Inflammatory macrophage treated with lipopolysaccharide for 1 hour (primary cell): ENCODE data around the gene KCNMB4.
"Not testable (repeated sequence)": the region's sequence is repeated elsewhere in the genome, so short reads cannot be mapped to it uniquely, and the experiment has no call there.

ENCODE experiments used
- DNase-seq, 2 donors: peaks; one replicate each; pipeline ENCODE4 v3.0.0-alpha.2; 2020 to 2022

Gene KCNMB4

DNA sequence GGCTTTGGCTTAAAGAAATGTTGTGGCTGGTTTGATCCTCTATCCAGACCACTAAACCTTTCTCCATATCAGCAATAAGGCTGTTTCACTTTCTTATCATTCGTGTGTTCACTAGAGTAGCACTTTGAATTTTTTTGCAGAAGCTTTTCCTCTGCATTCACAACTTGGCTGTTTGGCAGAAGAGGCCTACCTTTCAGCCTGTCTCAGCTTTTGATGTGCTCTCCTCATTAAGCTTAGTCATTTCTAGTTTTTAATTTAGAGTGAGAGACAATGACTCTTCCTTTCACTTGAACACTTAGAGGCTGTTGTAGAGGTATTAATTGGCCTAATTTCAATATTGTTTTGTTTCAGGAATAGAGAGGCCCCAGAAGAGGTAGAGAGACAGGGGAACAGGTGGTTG is 13.8 kb downstream of the KCNMB4 start:
- DNase-seq: no peak

DNA sequence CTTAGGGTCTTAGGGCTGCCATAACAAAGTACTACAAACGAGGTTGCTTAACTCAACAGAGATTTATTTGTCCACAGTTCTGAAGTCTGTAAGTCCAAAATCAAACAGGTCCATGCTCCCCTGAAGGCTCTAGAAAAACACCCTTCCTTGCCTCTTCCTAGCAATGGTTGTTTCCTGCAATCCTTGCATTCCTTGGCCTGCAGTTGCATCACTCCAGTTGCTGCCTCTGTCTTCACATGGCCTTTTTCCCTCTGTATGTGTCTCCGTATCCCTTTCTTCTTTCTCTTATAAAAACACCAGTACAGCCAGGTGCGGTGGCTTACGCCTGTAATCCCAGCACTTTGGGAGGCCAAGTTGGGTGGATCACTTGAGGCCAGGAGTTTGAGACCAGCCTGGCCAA is 17.4 kb downstream of the KCNMB4 start:
- DNase-seq: no peak

DNA sequence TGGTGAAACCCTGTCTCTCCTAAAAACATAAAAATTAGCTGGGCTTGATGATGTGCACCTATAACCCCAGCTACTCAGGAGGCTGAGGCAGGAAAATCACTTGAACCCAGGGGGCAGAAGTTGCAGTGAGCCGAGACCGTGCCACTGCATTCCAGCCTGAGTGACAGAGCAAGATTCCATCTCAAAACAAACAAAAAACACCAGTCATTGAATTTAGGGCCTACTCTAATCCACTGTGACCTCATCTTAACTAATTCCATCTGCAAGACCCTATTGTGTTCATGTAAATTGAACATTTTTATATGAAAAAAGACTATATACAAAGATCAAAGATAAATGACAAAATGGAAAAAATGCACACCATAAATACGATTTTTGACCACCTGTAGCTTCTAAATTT is 17.8 kb downstream of the KCNMB4 start:
- no peak for DNase-seq

DNA sequence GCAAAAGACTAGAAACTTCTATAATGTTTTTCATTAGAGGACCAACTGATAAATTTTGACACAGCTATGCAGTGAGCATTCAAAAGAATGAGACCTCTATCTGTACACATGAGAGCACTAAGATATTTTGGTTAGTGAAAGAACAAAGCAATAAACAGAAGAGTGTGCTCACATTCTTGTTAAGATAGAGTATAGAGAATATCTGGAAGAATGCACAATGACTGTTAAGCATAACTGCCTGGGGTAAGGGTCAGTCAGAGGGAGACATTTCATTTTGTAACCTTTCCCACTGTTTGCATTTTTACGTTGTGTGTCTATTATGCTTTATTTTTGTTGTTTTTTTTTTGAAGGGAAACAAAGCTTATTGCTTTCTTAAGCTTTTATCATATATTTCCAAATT is 20.7 kb downstream of the KCNMB4 start:
- DNase-seq: no peak

DNA sequence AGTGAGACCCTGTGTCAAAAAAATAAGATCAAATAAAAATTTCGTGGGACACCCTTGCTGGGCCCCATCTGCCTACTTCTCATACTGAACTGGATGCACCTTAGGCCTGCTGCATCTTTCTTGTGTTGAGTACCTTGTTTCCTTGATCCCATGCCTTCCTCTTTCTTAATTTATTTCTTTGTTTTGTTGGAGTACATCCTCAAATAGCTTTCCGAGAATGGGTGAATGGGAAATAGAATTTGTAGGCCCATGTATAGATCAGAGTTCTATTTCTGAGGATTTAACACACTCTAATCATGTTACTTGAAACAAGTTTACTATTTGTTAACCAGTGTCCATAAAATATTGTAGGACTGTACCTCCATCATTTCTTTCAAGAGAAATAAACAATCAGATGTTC is 23.6 kb downstream of the KCNMB4 start:
- DNase-seq: no peak

DNA sequence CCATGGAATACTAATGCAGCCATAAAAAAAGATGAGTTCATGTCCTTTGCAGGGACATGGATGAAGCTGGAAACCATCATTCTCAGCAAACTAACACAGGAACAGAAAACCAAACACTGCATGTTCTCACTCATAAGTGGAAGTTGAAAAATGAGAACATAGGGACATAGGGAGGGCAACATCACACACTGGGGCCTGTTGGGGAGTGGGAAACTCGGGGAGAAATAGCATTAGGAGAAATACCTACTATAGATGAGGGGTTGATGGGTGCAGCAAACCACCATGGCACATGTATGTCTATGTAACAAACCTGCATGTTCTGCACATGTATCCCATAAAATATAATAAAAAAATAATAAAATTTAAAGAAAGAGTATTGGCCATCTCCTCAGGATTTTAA is 26.5 kb downstream of the KCNMB4 start:
- not testable (repeated sequence) for DNase-seq

DNA sequence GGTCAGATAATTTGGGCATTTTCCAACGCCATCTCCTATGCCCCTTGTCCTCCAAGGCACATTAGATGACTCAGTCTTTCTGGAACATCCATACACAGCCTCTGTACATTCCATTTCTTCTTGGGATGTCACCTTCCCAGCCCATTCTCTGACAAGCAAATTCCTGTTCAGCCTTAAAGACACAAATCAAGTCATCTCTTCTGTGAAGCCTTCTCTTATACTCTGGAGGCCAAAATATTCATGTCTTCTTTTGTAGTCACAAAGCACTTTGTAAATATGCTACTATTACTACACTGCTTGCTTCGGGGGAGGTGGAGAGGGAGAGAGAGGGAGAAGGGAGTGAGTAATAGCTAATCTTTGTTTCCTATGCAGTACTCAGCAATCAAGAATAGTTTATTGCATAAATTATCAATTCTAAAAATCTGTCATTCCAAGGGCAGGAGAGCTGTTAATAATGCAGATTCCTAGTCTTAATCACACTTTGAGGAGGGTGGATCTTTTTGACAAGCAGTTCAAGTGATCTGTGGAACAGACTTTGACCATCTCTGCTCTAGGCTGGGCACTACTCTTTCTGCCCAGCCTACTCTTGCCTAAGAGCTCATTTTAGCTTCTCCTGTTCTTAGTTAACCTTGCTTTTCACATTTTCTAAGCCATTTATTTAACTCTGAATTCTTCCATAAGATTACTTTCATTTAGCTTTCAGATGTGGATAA is 27.9 kb downstream of the KCNMB4 start:
- no peak for DNase-seq

DNA sequence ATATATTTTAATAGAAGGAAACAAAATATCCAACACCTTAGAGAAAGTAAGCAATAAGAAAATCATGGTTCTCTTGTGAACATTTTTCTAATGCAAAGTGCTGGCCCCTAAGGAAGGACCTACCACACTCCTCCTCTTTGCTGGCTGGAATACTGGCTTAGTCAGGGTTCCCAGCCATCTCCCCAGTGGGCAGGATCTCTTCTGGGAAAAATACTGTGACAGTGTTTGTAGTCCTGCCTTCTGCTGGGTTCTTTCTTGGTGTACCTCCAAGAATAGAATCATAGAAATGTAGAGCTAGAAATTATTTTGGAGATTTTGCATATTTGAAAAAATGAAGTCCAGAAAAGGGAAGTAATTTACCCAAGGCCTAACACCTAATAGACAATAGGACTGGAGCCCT is 31.9 kb downstream of the KCNMB4 start:
- DNase-seq: no peak

DNA sequence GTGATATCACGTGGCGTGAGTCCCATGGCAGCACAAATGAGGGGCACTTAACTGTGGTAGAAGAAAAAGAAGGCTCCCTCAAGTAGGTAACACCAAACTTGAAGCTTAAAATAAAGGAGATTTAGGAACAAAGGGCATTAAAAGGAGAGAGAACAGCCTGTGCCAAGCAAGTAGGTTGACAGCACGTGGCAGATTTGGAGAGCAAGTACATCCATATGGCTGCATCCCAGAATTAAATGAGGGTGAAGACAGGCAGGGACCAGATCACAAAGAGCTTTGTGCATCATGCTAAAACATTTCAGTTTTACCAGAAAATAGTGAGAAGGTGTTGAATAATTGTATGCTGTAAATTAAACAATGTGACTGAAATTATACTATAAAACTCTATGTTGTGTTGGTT is 32.8 kb downstream of the KCNMB4 start:
- DNase-seq: no peak

DNA sequence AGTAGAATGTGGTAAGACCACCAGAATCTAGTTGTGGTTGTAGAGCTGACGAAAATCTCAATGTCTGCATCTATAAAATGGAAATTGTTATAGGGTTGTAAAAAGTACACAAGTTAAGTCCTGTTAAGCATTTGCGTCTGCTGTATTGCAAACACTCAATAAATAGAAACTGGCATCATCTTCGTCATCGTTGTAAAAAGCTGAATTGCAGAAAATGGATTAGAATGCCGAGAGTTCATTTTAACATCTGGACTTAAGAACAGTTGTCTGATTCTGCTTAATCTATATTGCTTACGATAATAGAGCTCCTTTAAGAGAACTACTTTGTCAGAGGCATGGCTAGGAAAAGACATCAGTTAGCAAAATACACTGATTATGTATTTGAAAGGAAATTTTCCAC is 33.2 kb downstream of the KCNMB4 start:
- DNase-seq: no peak

DNA sequence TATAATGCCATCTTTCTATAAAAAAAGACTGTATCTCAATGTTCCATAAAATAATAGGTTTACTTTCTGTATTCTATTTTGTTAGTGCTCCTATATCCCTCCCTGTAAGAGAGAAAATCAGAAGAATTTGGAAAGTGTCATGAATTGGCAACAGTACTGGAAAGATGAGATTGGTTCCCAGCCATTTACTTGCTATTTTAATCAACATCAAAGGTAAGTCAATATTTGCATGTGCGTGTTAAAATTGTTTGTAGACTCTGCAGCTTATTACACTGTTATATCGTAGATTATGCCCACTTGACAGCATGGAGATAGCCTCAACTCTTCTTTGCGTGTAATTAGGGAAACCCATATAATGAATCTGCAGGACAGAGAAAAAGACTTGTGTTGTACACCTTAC is 34.0 kb downstream of the KCNMB4 start:
- no peak for DNase-seq

DNA sequence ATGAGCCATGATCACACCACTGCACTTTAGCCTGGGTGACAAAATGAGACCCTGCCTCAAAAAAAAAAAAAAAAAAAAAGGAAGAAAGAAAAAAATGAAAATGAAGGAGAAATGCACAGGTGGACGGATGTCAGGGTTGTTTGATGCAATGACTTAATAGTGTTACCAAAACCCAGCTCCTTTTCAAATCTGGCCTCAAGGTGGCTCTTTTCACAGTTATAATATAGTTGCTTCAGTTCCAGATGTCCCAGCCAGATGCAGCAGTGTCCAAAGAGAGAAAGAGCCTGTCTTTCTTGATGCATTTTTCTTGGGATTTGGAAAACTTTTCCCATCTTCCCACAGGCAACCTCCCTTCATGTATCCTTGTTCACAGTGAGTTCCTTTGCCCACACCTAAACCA is 36.5 kb downstream of the KCNMB4 start:
- DNase-seq: no peak

DNA sequence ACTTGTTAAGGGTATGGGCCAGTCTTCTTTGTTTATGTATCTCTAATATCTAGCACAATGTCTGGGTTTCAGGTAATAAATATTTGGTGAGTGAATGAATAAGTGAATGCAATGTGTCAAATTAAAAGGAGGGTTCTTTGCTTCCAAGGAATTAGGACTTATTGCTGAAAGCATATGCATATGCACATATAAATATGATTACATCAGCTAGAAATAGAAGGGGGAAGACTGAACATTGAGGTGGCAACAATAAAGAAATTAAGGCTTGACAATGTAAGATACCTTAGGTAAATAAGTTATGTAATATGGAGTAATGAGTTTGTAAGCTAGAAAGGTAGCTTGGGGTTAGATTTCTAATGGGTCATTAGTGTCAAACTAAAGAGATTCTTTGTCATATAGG is 37.7 kb downstream of the KCNMB4 start:
- DNase-seq: no peak

DNA sequence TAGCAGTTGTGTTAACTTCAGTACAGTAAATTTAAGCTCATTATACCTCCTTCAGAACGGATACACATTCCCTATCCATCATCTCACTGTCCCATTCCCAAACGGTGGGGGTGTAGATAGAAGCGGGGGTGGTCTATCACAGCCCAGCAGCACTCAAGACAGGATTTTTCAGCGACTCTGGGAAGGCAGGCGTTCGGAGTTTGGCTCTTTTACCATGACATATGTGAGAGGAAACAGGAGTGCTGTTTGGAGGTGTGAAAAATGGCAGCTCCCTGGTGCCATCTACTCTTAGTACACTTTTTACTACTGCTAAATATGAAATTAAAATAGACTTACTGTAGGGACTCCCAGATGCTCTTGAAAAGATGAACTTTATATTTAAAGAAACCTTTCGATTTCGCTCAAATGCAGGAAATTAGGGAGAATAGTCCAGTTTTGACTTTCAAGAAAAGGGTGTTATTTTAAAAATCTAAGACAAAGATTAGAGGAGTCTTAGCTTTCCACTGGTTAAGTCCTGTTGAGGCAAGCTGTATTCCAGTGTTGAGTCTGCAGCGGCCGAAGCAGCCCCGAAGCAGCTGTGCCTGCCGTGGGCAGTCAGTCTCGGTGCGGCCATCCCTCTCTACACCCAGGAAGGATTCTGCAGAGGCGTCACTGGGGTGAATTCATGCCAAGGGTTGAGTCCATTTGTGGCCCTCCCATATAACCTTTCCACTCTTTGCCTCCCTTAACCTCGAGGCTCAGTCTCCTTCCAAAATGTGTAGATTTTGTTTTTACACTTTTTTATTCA is 42.1 kb downstream of the KCNMB4 start:
- DNase-seq: no peak

DNA sequence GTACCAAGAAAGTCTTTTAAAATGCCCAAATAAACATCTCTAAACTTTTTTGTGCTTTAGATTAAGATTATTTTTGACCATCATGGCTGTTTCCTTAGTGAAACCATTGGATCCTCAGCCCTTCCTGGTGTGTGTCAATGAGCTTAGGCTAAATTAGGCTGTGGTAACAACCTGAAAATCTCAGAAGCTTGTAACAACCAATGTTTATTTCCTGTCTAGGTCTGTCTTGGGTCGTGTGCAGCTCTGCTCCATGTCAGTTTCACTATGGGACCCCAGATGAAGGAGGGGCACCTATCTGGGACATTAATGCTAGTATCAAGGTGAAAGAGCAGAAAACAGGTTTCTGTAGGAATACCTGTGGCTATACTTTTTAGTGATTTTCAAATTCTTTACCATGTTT is 49.9 kb downstream of the KCNMB4 start:
- DNase-seq: no peak

DNA sequence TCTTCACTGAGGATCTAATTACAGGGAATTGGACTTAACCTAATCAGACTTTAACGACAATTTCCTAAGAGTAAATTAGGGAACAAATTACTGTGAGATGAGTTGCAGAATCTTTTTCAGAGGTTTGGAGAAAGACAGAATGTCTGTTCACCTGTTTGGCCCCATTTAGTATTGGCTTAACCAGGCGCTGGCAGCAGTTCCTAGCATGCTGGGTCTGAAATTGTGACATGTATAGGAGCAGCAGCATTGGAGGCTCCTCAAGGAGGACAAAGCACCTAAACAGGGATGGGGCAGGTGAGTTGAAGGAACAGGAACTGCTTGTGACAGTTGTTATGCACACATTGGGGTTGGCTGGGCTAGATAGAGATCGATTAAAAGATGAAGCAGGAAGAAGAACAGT is 51.0 kb downstream of the KCNMB4 start:
- DNase-seq: no peak

DNA sequence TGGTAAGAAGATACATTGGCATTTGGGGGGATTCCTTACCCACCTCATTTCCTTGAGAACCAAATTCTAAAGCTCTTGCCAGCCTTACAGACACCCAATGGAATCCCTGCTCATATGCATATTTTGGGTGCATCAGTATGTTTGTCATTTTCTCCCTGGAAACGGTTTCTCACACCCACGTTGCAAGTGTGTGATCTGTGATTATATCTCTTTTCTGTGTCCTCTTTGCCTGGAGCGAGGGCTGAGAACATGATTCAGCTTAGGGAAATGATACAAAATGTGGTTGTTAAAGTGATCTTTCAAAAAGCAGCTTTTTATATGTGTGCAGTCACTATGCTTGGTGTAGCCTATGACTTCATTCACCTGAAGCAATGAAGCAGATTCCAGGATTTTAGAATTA is 52.0 kb downstream of the KCNMB4 start:
- no peak for DNase-seq

DNA sequence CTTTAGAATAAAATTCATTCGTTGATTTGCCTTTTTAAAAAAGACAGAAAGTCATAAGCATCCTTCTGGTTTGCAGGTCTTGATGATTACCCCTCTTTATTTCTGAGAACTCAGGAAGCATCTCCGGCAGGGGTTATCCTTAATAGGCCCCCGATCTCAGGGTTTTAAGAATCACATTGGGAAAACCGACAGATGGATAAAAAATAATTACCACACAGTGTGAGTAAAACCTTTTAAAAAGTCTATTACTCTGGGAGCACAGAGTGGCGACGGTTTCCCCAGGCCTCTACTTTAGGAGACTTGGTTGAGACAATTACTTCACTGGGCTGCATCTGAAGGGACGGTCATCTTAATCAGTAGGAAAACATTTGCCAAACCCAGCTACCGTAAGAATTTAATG is 56.5 kb downstream of the KCNMB4 start:
- no peak for DNase-seq

DNA sequence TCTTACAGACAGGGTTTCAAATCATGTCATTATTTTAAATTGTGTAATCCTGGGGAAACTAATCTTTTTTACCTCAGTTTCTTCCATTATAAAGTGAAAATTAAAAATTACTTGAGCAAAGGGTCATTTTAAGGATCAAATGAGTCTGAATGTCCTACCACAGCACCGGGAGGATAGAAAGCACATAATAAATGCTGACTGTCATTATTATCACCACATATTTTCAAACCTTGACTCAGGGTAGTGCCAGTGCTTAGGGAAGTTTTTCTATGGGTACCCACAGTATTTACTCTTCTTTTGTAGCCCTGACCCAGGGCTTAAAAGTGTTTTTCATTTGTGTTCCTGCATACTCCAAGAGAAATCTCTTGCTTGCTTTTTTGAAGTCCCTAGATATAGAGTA is 60.5 kb downstream of the KCNMB4 start:
- DNase-seq: no peak

DNA sequence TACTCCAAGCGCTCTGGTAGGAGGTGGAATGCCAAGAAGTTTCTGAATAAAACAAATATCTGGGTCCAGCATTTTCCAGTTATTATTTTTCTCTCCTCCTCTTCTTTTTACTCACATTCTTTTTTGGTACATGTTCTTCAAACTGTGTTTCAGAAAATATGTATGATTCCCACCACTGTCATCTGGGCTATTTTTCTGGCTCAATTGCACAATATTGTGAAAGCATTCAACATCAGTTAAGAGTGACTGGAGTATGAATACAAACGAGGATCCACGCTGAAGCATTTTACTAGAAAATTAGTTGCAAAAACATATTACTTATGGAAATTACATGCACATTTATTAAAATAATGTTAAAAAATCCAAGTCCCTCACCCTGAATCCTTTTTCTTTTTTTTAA is 61.5 kb downstream of the KCNMB4 start:
- no peak for DNase-seq

DNA sequence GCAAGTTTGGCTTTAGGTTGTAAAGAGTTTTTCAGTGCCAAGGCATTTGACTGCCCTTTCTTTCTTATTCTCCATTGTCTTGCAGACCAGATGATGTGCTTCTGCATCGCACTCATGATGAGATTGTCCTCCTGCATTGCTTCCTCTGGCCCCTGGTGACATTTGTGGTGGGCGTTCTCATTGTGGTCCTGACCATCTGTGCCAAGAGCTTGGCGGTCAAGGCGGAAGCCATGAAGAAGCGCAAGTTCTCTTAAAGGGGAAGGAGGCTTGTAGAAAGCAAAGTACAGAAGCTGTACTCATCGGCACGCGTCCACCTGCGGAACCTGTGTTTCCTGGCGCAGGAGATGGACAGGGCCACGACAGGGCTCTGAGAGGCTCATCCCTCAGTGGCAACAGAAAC is 64.3 kb downstream of the KCNMB4 start:
- DNase-seq: no peak

DNA sequence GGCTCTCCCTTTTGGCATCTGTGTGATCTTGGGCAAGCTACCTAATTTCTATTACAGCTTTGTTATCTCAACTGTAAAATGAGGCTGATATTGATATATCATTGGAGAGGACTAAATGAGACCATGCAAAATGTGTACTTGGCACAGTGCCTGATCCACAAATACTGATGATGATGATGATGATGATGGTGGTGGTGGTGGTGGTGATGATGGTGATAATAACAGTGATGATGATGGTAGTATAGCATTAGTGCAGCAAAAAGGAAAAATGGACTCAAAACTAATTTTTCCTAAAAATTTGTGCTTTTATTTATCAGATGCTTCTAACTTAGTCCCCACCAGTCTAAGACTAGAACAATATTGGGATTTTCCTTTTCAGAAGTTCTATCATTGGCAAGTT is 70.7 kb downstream of the KCNMB4 start:
- DNase-seq: no peak

DNA sequence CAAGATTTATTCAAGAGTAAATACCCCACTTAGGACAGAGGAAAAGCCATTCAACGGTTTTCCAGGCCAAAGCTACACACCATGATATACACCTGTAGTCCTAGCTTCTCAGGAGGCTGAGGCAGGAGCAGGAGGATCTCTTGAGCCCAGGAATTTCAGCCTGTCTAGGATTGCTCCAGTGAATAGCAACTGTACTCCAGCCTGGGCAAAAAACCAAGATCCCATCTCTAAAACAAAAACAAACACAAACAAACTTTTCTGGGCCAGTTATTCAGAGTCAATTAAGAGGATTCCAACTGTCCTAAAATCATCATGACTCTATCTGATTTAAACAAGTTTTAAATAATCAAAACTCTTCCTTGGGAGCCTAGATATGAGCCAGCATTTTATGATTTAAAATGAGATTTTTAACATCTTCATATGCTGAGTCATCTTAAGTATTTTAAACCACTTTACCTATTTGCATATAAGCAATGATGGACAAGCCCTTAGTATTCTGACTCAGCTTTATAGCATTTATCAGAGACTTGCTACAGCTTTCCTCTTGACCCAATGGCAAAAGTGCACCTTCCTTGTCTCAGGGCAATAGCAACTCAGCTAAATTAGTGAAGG is 77.1 kb downstream of the KCNMB4 start:
- DNase-seq: no peak

DNA sequence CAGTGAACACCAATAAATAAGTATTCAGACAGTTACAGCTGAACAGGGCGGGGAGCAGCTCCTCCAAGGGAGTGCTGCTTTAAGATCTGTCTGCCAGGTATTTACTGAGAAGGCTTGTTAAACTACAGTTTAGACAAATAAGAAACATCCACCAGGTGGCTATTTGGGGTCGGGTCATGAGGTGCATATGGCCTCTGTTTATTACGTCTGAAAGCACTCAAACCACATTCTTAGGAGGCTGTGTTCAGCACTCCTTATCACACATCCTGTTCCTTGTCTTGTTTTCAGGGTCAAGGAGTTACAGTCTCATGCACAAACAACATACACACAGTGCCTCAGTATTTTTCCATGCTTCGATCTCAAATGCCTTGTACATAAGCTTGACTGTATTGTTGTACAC is 78.8 kb downstream of the KCNMB4 start:
- no peak for DNase-seq
